HG02623 (cell line): ENCODE results near the gene CHTF18.
"Not testable (repeated sequence)": the region's sequence is repeated elsewhere in the genome, so short reads cannot be mapped to it uniquely, and the experiment has no call there.

ENCODE experiments used
- ATAC-seq: cut with Tn5 transposase; IDR thresholded peaks from one replicate; pipeline ENCODE4 v1.9.1; 2021; ENCODE audit warnings: moderate library complexity; ENCODE audit not compliant: unreplicated experiment

CHTF18 gene

DNA sequence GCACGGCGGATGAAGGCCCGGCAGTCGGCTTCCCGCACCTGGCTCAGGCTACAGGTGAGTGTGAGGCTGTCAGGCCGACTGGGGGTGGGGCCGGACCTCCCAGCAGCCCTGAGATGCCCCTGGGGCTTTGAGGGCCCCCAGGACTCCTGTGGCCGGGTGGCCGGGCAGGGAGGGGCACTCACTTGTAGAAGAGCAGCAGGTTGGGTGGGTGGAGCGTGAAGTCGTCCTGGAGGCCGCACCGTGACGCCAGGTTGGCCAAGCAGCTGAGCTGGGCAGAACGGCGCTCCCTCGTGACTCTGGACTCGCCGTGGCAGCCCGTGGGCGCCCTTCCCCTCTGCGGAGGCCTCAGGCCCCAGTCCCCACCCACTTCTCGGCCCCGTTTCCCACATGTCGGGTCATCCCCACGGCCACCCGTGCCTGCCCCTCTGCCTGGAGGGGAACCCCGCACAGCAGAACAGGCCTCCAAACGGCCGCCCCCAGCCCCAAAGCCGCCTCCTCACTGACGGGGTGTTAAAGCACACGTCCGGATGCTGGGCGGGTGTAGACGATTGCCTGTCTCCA lies 13.1 kb upstream of the CHTF18 start:
- ATAC-seq: no peak

DNA sequence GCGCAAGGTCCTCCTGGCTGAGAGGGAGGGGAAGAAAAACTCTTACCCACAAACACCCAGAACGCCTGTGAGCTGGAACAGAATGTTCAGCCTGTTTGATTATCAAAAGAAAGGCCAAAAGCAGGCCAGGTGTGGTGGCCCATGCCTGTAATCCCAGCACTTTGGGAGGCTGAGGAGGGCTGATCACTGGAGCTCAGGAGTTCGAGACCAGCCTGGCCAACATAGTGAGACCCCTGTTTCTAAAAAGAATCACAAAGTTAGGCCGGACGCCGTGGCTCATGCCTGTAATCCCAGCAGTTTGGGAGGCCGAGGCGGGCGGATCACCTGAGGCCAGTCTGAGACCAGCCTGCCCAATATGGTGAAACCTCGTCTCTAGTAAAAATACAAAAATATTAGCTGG lies 12.1 kb upstream of the CHTF18 start:
- not testable (repeated sequence) for ATAC-seq

DNA sequence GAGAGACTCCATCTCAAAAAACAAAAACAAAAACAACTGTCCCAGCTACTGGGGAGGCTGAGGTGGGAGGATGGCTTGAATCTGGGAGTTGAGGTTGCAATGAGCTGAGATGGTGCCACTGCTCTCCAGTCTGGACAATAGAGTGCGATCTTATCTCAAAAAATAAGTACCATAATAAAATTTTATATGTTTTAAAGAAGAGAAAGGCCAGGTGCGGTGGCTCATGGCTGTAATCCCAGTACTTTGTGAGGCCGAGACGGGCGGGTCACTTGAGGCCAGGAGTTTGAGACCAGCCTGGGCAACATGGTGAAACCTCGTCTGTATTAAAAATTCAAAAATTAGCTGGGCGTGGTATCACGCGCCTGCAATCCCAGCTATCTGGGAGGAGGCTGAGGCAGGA lies 11.6 kb upstream of the CHTF18 start:
- no peak for ATAC-seq

DNA sequence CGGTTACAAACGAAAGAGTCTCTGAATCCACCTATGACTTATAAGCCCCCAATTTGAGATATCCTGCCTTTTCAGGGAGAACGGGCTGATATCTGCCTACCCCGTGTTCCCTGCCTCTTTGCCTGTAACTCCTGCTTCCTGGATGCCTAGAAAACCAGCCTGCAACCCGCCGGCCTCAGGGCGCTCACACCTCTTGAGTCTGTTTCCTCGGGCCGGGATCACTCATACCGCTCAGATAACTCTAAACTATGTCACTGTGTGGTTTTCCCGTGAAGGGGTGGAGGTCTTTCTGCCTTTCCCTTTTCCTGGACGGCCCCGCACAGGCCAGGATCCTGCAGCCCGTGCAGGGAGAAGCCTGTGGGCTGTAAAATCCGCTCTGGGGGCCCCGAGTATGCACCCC lies 10.6 kb upstream of the CHTF18 start:
- ATAC-seq: no peak

- no peak for ATAC-seq
Observed at GRCh38 chr16:778447-778846, 10.0 kb upstream of the CHTF18 start.

GRCh38 chr16:778909-779527 lies 9.4 kb upstream of the CHTF18 start:
- ATAC-seq: no peak

DNA sequence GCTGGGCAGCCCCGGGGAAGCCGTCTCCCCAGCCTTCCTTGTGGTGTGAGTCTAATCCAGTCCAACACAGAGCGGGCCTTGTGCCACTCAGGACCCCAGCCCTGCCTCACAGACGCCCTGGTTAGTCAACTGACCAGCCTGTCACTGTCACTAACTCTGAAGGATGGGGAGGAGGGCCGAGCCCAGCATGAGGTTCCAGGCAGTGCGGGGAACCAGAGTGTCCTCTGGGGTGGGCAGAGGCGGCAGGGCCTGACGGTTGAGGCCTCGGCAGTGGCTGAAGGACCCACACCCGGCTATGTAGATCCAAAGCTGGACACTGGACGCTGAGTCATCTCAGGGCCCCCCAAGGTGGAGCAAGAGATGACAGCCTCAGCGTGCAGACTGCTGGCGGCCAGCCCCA lies 8.9 kb upstream of the CHTF18 start:
- no peak for ATAC-seq

GRCh38 chr16:780296-780695 lies 8.1 kb upstream of the CHTF18 start:
- ATAC-seq: no peak

- ATAC-seq: no peak
Observed at GRCh38 chr16:781346-782010, 6.9 kb upstream of the CHTF18 start.

- ATAC-seq: no peak
Observed at GRCh38 chr16:782258-782657, 6.2 kb upstream of the CHTF18 start.

DNA sequence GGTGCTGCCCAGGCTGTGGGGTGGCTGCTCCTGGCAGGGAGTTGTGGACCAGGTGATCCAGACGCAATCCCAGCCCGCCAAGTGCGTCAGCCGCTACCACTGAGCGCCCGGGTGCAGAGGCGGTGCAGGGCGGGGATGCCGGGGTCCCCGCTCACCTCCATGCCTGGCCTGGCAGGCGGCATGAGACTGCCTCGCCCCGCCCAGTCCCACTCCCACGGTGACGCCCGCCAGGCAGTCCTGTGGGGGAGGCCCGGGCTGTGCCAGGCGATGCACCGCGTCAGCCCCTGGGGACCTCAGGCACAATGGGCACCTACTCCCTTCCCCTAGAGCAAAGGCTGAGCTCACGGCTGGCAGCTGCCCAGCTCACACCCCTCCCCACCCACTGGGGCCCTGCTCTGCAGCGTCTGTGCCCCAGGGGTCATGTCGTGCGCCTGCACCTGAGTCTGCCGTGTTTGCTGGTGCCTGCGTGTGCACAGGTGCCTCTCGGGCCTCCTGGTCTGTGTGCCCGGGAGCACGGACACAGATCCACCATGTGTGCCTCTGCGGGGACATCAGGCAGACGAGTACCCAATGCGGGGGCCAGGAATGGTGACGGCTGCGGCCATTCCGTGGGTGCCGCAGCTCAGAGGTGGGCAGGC lies 5.5 kb upstream of the CHTF18 start:
- ATAC-seq: no peak

GRCh38 chr16:783404-784161 lies 4.8 kb upstream of the CHTF18 start:
- ATAC-seq: no peak

- ATAC-seq: no peak
Observed at GRCh38 chr16:784431-784830, 4.0 kb upstream of the CHTF18 start.

DNA sequence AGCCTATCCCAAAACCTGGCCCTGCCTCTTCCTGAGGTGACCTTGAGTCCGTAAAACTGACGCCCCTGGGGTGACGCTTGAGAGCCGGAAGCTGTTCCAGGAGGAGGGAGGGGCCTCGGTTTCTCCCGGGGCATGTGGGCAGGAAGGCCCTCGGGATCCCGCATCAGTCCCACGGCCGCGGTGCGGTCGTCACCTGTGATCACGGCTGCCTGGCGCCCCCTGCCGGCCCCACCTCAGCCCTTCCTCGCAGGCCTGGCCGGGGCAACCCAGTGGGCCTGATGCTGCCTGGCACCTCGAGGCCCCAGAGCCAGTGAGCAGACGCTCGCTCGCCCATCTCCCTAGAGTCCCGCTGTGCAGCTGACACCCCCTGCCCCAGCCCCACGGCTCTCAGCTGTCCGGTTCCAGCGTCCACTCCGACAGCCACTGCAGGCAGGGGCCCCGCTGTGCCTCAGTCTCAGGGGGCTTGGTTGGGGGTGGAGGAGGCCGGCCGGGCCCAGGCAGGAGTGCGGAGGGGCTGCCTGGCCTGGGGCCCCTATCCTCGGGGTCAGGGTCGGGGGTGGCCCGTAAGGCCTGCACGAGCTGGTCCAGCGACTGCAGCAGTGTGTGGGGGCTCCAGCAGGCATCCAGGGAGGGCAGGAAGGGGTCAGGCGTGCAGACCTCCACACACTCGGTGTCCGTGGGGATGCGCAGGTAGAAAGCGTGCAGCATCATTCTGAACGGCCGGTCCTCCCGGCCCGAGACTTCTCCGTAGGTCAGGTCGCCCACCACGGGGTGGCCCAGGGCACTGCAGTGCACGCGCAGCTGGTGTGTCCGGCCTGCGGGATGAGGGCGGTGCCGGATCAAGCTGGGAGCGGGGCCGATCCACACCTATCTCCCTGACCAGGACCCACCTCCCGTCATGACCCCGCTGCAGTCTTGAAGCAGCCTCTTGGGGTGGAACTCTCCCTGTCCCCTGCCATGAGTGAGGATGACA lies 2.6 kb upstream of the CHTF18 start:
- no peak for ATAC-seq

DNA sequence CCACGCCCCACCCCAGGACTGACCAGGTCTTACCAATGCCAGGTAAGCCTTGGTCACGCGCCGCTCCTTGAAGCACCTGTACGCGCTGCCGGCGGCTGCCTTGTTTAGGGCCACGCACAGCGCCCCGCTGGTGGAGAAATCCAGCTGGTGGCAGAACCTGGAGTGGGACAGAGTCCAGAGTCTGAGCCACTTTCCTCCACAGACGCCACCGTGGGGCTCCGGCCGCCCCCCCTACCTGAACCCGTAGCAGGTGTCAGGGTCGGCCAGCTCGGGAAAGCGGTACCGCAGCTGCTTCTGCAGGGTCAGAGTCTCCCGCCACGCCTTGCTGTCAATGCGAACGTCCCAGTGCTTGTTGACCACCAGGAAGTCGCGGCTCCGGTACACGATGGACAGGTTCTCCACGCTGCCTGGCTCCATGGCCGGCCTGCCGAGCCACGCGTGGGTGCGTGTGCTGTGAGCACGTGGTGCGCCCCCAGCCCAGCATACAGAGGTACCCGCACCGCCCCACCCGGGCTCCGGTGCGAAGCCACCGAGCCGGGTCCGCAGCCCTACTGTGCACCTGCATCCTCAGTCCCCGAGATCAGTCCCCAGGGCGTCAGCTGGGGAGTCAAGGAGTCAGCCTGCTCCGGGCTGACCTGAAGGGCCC lies 976 bp upstream of the CHTF18 start:
- no peak for ATAC-seq

GRCh38 chr16:787978-788398 lies 432 bp upstream of the CHTF18 start, which contains the start of gene RPUSD1:
TSS of gene RPUSD1 (minus strand) at chr16:788381. CDS start at chr16:787737, 644 bp downstream.
- no peak for ATAC-seq

GRCh38 chr16:789191-789850 lies 901 bp downstream of the CHTF18 start:
- ATAC-seq: no peak

DNA sequence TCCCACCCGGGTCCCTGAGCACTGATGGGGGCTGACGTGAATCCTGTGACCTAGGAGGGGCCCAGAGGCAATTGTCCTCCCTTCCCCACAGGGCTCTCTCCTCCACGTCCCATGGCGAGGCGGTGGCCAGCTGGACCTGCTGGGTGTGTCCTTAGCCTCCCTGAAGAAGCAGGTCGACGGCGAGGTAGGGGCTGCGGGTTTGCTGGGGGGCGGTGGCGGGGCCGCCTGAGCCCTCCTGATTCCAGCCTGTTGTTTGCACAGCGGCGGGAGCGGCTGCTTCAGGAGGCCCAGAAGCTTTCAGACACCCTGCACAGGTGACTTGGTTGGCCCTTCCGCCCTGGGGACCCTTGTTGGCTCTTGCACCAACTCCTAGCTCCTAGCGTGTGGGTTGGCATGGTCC lies 1.7 kb downstream of the CHTF18 start:
- no peak for ATAC-seq

GRCh38 chr16:791131-791530 lies 2.7 kb downstream of the CHTF18 start:
- ATAC-seq: no peak
